ENCODE results near the gene ATXN7L1.
"Not testable (repeated sequence)": the region's sequence is repeated elsewhere in the genome, so short reads cannot be mapped to it uniquely, and the experiment has no call there.

ATXN7L1 gene

DNA sequence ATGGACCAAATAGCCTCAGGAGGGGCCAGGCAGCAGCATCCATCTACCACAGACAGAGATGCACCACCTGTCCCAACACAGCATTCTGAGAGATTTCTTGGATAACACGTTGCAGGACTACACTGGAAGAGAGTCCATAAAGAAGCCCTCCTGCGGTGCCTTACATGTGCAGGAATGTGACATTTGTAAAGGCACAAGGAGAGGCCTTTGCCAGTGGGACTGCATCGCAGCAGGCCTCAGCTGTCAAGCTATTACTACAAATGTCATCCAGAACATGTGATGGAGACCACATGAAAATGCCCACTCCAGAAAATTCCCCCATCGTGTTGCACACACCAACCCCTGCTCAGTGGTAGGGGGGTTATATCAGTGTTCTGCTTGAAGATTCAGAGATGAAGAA lies 77.4 kb downstream of the ATXN7L1 start:
- DNase-seq, result no peak

DNA sequence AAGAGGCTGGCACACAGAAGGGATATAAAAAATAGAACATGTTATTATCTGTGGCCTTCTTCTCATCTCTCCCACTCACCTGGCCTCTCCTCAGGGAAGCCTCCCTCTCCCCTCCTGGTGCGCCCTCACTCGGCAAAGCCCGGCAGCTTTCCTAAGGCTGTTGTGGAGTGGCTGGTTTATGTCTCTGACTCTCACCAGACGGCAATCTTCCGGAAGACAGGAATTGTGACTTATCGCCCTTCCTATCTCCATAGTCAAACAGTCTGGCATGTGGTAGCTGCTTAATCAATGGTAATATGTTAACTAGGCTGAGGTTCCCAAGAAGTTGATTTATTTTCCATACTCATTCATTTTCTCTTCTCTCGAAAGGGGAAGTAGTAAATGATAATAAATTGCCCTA lies 78.7 kb downstream of the ATXN7L1 start:
- DNase-seq, result no peak

DNA sequence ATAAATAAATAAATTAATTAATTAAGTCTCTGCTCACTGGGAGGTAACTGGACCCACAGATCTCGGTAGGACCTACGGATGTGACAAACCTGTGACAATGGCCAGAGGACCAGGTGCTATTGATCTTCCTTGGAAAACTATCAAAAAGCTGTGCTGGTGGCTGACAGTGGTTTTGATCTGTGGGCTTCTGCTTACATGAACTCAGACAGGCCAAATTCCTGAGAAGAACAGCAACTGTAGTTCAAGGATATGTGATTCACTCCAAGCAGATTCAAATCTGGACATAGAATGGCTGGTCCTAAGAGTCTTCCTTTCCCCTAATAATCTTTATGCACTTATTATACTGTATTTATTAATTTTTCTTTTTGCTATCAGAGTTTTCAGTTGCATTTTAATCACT lies 80.0 kb downstream of the ATXN7L1 start:
- DNase-seq, result no peak

DNA sequence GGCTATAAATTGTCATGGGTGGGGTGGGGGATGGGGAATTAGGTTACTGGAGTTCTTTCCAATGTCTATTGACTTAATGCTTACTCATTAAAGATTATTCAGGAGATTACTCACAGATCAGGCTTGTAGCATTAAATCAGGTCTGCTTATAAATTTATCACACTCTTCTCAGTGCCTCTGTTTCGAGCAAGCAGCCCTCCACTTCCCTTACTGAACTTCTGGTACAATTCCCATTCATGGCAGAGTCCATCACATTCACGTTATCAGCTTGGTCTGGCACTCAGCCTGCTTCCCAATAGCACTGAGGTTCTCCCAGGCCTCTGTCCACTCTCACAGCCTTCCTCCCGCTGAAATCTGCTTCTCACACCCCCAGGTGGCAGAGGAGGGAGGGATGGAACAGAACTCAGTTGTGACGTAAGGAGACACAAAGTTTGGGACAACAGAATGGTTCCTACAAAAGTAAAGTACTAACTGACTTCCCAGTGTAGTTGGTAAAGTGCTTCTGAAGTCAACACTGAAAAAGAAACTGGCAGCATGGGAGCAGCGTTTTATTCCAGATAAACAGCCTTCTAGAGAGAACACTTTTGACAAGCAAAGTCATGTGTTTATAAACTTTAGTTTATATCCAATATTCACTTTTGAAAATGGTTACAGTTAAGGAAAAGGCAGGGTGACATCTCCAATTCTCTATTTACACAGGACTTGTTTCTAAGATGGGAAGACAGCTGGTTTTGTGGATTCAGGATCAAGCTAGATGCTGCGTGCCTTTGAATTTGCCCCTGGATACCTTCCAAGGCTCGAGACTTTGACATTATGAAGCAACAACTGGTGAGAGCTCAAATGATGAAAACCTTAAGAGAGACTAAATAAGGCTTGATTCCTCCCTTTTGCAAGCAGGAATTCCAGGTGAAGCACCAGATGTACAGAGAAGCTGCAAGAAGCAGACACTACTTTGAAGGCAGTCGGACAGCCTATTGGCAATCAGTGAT lies 81.4 kb downstream of the ATXN7L1 start:
- no peak for DNase-seq

DNA sequence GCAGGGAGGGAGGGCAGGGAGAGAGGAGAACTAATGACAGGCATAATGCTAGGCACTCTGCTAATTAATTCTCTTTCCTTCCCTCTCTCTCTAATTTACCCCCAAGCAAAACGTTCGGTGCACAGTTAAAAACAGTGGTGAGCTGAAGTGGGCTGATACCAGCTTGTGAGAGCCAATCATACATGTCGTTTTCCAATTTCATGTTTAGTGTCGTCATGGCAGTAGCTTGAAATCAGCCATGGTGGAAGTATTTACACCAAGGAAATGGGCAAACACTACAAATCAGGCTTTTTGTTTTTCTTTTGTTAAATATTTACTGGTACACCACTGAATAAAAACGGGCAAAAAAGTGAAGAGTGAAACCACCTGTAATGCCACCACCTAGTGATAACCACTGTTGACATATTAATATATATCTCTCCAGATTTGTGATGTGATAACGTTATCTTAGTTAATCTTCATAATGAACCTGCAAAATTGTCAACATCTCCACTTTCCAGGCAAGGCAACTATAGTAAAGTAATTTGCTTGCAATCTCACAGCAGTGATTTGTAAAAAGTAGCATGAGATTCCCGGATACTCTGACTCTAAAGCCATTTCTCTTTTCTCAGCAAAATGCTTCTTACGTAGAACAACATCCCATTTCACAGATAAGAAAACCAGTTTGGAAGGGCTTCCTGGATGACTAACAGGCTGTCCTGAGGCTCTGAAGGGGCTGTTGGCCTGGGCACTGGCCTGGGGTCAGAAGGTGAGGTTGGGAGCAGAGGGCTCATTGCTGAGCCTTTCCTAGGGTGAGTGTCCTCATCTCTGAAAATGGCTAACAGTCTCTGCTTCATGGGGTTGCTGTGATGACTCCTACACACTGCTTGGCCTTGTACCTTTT lies 83.7 kb downstream of the ATXN7L1 start:
- no peak for DNase-seq

DNA sequence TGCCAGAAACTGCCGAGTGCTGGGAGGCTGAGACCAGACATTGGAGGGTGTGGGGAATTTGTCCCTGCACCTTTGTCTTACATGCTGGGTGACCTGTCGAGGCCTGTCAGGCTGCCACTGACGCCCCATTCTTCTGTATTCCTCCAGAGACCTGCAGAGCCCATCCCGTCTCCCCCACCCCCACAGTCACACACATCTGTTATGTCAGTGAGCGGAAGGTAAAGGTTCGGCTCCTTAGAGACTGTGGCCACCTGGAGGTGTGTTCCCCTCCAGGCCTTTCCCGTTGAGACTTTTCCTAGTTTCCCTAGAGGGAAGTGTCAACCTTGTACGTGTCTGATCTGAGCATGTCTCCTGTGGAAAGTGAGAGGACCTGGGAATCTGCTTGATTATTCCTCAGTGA lies 84.5 kb downstream of the ATXN7L1 start:
- no peak for DNase-seq

DNA sequence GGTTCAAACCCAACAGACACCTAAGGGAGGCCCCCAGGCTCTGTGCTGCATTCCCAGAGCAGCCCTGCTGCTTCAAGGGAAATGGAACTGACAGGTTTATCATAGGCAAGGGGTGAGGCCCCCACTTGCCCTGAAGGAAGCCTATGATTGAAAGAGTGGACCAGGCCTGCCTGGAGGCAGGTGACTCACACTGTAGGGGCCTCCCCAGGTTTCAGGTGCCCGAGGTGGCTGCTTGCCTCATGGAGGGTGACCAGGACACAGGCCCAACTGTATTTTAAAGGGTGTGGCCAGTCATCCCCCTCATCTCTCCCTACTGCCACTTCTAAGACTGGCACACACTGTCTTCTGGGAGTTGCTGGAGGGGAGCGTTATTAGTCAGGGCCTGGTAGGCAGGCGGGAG lies 85.4 kb downstream of the ATXN7L1 start:
- DNase-seq, result no peak

DNA sequence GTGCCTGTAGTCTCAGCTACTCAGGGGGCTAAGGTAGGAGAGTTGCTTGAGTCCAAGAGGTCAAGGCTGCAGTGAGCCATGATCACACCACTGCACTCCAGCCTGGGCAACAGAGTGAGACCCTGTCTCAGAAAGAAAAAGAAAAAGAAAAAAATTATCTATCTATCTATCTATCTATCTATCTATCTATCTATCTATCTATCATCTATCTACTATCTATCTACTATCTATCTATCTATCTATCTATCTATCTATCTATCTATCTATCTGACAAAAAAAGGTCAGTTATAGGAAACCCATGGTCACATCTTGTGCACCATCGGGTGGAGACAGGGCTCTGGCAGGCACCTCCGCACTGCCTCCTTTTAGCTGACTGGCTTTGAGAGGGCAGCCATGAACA lies 85.9 kb downstream of the ATXN7L1 start:
- DNase-seq, result not testable (repeated sequence)

DNA sequence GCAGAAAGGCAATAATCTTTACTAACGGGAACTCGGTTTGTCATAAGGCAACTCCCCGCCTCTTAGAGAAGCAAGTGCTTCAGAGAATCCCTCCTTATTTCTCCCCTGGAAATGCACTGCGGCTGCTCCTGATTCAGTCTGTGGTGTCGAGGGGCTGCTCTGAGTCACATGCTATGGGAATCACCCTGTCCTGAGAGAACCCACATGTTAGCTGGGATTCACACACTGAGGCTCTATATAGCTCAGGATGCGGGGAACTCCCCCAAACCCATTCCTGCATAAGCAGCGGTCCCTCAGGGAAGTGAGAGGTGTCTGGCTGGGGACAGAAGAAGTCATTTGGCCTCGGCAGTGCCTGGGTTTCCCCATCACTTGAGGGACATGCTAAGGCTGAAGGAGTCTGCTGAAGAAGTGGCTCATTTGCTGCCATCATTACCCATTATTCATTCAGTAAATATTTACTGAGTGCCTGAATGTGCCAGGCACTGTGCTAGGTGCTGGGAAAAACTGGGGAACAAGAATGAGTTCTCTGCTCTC lies 87.5 kb downstream of the ATXN7L1 start:
- DNase-seq, result no peak

DNA sequence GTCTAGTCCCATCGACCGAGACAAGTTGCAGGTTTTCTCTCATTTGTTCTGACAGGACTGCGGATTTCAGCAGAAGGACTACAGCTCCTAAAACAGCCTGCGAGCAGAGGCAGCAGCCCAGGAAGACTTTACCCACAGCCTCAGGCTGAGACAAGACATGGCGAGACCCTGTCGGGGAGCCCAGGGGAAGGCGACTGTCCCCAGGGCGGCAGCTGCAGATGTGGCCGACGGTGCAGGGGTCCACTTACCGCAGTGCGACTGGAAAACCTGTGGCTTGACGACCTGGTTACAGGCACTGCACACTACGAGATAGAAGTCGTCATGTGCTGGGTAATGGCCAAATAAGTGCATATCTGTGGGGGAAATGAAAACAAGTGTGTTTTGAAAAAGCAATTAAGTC lies 88.0 kb downstream of the ATXN7L1 start:
- DNase-seq, result no peak

DNA sequence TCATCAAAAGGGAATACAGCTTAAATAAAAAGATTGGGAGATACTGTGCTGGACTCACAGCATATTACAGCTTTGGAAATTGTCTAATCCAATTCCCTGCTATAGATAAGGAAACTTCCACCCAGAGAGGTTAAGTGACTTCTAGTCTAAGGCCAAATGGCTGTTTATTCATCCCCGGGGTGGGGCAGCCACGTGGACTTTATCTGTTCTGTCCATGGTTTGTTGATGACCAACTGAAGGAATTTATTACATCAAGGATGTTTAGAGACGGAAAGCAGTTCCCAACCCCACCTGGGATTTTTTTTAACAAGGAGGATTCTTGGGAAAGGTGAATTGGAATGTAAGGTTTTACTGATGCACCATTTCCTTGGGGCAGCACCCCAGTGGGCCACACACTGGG lies 88.6 kb downstream of the ATXN7L1 start:
- DNase-seq, result no peak

DNA sequence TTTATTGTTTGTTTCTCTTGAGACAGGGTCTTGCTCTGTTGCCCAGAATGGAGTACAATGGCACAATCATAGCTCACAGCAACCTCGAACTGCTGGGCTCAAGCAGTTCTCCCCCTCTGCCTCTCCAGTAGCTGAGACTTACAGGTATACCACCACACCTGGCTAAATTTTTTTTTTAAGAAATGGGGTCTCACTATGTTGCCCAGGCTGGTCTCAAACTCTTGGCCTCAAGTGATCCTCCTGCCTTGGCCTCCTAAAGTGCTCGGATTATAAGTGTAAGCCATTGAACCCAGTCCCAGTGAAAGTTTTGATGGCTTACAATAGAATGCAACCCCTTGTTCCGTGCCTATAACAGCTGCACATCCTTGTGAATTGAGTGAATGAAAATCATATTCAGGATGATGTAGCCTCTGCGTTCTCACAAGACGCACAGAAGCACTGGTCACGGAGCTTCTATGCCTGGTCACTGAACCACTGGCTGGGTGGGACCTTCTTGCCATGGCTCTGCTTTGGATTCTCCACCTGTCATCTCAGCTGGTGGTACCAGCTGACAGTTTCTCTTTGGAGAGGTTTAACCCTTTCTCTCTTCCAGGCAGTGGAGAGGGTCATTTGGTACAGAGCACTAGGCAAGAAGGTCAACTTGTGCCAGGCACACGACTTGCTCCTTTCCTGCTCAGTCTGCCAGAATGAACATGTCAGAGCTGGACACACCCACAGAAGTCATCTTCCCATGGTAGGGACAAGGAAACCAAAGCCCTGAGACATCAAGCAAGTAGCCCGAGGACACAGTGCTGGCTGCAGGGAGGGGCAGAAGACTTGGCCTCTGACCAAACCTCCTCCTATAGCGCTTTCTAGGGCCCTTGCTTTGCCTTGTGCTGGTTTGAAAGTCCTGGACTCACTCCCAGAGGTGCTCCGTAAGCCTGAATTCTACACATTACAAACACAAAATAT lies 89.6 kb downstream of the ATXN7L1 start:
- no peak for DNase-seq

DNA sequence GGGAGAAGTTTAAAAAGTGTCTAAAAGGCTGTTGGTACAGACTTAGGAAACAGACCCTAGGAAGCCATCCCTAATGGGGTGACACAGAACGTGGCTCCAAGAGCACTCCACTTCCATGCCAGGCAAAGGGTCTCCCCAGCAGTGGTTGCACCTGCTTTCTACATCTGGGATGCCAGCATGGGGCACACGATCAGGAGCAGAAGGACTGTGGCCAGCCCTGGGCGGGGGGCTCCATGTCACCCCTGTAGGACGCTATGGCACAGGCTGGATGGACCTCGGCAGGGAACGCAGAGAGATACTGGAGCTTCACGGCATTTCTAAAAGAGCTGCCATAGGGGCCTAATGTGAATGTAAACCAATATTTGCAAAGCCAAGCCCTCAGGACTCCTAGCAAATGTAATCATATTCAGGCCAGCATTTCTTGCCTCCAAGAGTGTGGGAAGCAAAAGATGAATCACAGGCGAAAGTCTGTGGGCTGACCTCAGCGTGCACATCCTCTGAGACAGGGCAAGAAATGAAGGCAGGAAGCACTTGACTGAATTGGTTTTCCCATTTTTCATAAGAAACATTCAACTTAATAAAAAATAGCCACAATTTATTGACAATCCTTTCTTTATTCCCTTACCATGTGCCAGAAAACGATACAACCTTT lies 93.9 kb downstream of the ATXN7L1 start:
- DNase-seq, result no peak

DNA sequence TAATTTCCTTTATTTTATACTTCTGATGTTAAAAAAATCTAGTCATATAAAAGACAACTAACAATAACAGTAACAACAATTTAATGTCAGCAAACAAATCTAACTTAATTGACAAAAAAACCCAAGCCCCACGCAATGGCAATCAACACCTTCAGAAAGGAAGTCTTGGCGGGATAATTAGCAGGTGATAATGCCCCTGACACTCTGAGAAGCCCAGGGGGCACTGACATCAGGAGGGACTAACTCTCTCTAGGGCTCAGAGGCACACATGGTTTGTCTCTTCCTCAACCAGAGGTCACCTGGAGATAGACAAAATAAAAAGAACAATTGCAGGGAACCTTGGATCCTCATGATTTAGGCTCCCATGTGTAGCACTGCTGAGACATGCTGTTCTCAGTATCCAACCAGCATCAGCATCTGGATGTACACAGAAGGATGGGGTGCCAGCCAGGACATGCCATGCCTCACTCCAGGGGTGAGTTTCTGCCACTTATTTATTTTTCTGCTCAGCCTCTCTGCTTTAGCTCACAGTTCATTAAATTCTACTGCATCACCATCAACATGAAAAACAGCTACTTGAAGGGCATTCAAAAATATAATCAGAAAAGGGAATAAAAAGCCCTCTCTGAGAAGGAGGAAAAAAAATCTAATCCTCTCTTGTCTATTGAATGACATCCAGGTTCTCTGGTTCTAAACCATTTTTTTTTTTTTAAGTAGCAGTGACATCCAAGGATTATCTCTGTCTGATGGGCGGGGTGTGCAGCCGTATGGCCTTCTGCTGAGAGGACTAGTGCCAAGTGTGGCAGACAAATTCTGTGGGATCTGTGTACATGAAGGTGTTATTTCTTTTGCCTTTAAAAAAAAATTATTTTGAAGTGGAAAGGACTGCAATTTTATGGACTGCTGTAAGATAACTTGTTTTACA lies 96.3 kb downstream of the ATXN7L1 start:
- DNase-seq, result no peak

DNA sequence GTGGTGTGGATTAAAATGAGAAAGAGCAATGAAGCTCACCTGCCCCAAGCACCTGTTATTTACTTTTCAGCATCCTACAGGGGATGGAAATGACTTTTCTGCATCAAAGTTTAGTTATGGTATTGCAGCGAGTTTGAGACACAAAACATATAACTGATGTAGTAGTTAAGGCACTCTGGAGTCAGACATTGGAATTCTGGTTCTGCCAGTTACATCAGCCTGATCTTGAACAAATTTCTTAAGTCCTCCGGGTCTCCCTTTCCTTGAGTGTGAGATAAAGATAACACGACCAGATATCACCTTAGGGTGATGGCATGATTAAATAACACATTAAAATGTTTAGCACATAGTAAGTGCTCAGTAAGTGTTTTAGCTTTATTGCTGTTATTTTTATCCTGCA lies 97.4 kb downstream of the ATXN7L1 start:
- DNase-seq, result no peak

DNA sequence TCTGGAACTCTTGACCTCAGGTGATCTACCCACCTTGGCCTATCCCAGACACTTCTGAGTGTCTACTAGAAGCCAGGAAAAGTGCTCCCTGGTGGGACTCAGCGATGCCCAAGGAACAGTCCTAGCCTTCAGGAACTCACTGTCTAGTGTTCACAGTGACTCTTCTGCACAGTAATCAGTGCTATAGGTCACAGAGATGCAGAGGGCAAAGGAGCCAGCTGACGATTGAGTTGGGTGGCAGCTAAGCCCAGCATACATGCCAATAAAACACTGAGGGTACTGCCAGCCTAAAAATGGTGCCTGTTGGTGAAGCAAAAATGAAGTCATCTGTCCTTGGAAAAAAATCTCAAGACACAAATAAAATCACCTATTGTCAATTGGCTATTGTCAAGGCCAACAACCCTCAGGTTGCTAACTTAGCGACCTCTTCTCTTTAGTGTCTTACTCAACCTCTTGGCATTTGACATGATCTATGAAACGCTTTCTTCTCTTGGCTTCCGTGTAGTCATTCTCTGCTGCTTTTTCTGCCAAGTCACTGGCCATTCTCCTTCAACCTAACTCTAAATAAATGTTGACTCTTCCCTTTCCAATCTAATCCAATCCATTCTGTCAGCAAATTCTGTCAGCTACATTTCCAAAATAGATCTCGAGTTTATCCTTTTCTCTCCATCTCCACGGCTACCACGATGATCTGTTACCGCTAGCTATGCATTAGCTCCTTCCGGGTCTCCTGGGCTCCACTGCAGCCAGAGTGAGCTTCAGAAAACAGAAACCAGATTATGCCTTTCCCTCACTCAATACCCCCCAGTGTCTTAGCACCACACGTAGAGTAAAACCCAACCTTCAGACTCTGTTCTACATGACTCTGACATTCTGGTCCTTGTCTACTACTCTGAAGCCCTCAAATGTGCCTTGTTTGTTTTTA lies 99.2 kb downstream of the ATXN7L1 start:
- DNase-seq, result no peak

DNA sequence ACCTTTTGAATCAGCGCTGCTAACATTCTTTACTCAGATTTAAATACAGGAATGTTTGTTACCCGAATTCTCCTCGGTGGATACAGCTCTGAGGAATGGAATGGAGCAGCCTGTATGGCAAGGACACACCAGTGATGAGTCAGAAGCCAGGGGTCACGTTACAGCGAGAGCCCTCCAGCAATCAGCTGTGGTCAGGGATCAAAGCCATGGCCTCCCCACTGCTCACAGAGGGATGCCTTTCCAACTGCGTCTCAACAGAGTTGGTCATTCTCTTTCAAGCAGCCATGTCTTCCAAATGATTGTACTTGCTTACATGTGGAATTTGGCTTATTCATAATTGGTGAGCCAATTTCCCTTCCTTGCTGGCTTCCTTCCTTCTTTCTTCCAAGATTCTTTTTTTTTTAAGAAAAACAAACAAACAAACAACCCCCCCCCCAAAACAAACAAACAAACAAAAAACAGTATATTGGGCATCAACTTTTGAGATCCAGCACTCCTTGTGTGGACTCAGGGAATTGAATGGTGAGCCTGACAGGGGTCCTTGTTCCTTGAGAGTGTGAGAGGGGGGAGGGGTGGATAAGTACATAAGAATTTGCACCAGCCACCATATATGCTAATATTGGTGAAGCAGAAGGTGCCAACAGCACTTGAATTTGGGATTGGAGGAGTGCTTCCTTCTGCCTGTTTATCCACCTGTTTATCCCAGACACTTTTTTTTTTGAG lies 100.2 kb downstream of the ATXN7L1 start:
- no peak for DNase-seq

DNA sequence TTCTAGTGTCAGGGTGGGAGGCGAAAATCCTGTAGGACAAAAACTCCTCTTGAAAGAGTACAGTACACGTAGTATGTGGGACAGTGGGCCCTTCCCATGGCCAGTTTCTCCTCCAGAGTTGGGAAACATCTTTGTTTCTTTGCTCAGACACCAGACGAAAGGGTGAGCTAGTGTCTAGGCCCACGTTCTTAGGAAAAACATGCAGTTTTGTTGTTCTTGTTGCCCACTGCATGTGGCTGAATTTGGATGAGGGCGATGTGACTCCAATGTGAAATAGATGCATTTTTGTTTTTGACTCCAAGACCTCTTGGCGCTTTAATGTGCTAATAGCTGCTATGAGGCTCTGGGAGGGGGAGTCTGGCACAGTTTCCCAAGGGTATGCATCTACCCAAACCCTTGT lies 100.8 kb downstream of the ATXN7L1 start:
- DNase-seq, result no peak

DNA sequence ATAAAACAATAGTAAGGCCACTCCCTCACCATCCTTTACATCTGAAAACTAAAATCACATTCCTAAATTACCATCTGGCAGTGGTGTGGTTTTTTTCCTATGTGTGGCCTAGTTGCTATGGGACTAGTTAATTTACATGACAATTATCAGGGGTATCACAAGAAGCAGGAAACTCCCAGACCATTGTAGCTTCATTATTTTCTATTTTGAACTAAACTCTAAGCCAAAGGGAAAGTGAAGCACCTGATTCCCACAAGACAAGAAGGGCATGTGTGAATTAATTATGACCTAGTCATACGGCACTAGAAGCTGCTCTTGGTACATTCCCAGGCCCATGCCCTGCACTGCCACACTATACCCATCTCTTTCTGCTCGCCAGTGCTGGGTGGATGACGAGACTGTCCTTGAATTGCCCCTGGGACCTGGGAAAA lies 103.4 kb downstream of the ATXN7L1 start:
- no peak for DNase-seq
